Loucy (cell line): Measurements from ENCODE around the gene GBF1.

Experiments
- EZH2phosphoT487 ChIP-seq: fragments of 200-600 bp; IDR thresholded peaks from 2 replicates; pipeline ENCODE4 v1.6.1; 2018; ENCODE audit warnings: antibody characterized with exemption, mild to moderate bottlenecking, moderate library complexity, borderline replicate concordance
- TF ChIP-seq, protein P1 (sequence below): fragments of 200-600 bp; sonication (generic); conservative IDR thresholded peaks from 2 replicates; pipeline ENCODE4 v1.5.1; 2014; ENCODE audit warnings: mild to moderate bottlenecking, antibody characterized with exemption, low read length

DNA sequence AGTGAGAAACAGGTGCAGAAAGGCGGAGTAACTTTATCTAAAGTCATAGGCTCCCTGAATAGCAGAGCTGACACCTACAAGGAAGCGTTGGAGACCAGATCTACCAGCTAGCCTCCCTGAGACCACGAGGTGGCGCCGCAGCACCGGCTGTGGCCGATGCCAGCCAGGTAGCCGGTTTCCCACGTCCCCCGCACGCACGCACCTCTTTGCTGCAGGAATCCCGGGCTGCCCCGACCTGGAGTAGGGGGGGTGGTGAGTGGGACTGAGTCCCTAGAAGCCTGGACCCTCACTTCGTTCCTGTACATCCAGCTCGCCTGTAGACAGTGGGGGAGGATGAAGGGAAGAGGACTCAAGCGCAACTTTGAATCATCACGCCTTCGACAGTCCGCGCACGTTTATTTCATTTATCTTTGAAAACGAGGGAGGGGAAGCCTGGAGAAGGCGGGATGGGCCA, 15.5 kb upstream of the GBF1 start:
- TF ChIP-seq, protein P1, sequence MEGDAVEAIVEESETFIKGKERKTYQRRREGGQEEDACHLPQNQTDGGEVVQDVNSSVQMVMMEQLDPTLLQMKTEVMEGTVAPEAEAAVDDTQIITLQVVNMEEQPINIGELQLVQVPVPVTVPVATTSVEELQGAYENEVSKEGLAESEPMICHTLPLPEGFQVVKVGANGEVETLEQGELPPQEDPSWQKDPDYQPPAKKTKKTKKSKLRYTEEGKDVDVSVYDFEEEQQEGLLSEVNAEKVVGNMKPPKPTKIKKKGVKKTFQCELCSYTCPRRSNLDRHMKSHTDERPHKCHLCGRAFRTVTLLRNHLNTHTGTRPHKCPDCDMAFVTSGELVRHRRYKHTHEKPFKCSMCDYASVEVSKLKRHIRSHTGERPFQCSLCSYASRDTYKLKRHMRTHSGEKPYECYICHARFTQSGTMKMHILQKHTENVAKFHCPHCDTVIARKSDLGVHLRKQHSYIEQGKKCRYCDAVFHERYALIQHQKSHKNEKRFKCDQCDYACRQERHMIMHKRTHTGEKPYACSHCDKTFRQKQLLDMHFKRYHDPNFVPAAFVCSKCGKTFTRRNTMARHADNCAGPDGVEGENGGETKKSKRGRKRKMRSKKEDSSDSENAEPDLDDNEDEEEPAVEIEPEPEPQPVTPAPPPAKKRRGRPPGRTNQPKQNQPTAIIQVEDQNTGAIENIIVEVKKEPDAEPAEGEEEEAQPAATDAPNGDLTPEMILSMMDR, result peak; percentile 86
- TF ChIP-seq EZH2phosphoT487, result no peak
